Right lobe of liver (tissue), 6 donors: ENCODE results near the gene PTPRN2. TPM values are rescaled to one million over a fixed set of nuclear protein-coding genes. Genes with fewer than 3 reads are reported as not detected.
A peak's percentile ranks its signal among the peaks of the same experiment; 100 is the strongest.

Source experiments
- ATAC-seq, 4 donors: fragments of 200-7000 bp; cut with Tn5 transposase; one replicate each; pipeline ENCODE4 v1.9.1; 2020; ENCODE audit warnings: mild to moderate bottlenecking in 4 of 4, moderate library complexity in 4 of 4
- DNase-seq, 3 donors: peaks; one replicate each; pipeline ENCODE4 v3.0.0-alpha.2; 2020
- H3K27ac ChIP-seq, 3 donors: fragments of 200-600 bp; one replicate each; pipeline ENCODE4 v1.8.0; 2022
- H3K27me3 ChIP-seq, 2 donors: fragments of 200-600 bp; one replicate each; pipeline ENCODE4 v1.8.0; 2022
- H3K36me3 ChIP-seq, 4 donors: fragments of 200-600 bp; sonication (generic) in 1 of 4; one replicate each; pipeline versions ENCODE4 v1.5.1 to v1.8.0; 2017 to 2022; ENCODE audit warnings: control low read depth in 1 of 4
- H3K4me1 ChIP-seq, 4 donors: fragments of 200-600 bp; sonication (generic) in 1 of 4; one replicate each; pipeline versions ENCODE4 v1.5.1 to v1.8.0; 2017 to 2022; ENCODE audit warnings: control low read depth in 1 of 4
- H3K4me3 ChIP-seq, 3 donors: fragments of 200-600 bp; one replicate each; pipeline ENCODE4 v1.8.0; 2022
- H3K9me3 ChIP-seq, 4 donors: fragments of 200-600 bp; sonication (generic) in 1 of 4; one replicate each; pipeline versions ENCODE4 v1.5.1 to v1.8.0; 2017 to 2022; ENCODE audit warnings: control low read depth in 1 of 4
- POLR2A ChIP-seq: fragments of 450-650 bp; IDR thresholded peaks from one replicate; pipeline ENCODE4 v1.6.1; 2017; ENCODE audit warnings: antibody characterized with exemption, mild to moderate bottlenecking
- WGBS: methylation state at CpG from one replicate; pipeline ENCODE4 v1.1.6; 2018; ENCODE audit warnings: low coverage, low lambda C conversion rate; ENCODE audit not compliant: insufficient coverage; ENCODE audit errors: missing lambda C conversion rate; 5-methylcytosine and 5-hydroxymethylcytosine counted together
- intact Hi-C, 2 donors: fragments of 100-400 bp; cut with DNase I; formaldehyde crosslinking; loops; one replicate each; pipeline versions ENCODE4 v1.11.2 to v1.14.1; 2022
- total RNA-seq, 6 experiments: library from RNA; depleted of rRNA in 2 of 6; stranded (reverse); fragments of >200 nt in 2 of 6; fragmentation: NEBNext Ultra II Directional in 3 of 6; extraction: Animal tissue kit (Norgen Biotek cat#: 25700) in 3 of 6; gene quantifications; one replicate each; pipeline versions ENCODE4 v1.1.0 to v1.2.4, GENCODE V29; 2016 to 2023
- TF ChIP-seq, protein P1 (sequence below), 4 donors: fragments of 200-600 bp in 3 of 4; fragments of 450-650 bp in 1 of 4; IDR thresholded peaks; one replicate each; pipeline versions ENCODE4 v1.5.1 to v1.8.0; 2016 to 2022; ENCODE audit warnings: antibody characterized with exemption in 4 of 4, mild to moderate bottlenecking in 2 of 4
- donor health status: DM: no; HTN: yes; CAD: no.
- donor health status: DM: no; HTN: no; CAD: no.
- donor health status: DM: no; HTN: no; CAD: no.
- donor health status: DM: no; HTN: yes; CAD: no.
- donor health status: DM: no; HTN: yes; CAD: no.

Gene PTPRN2
- total RNA-seq, 6 experiments from 2014 or later, result 0.15 to 0.87 (median 0.67) TPM

DNA sequence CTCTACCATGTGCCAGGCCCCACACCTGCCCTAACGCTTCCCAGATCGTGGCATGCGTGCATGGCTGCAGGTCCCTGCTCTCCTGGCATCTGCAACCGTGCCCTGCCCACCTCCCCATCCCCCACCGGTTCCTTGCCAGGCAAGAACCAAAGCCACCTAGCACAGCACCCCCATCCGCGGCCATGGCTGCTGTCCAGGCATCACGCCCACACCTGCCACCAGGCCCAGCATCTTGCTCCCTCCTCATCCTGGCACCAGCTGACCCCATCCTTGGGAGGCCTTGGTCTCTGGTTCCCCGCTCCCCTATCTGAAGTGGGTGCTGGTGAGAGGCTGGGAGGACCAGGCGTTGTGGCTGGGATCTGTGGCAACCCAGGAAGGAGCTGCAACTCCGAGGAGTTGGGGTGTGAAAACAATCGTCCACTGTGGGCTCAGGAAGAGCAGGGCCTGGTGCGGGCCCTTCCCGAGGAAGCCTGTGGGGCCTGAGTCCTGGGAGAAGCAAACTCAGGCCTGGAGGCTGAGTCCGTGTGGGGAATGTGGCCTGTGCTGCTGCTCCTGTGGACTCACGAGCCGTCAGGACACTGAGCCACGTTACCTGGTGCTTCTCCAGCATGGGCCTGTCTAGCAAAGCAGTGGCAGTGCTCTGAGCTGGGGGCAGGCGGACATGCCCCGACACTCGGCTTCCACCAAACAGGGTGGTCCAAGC, 833.8 kb downstream of the PTPRN2 start:
- Histone ChIP-seq H3K9me3 (no peaks in the 10 kb centered on the region), H3K27me3 (no peaks in the 10 kb centered on the region), H3K36me3 (no peaks in the 10 kb centered on the region), H3K27ac (no peak overlapping the region), H3K4me3 (no peak overlapping the region), H3K4me1 (no peaks in the 10 kb centered on the region)
- DNase-seq (no peak), ATAC-seq (no peak)
- TF ChIP-seq POLR2A, result no peak
- TF ChIP-seq, protein P1, sequence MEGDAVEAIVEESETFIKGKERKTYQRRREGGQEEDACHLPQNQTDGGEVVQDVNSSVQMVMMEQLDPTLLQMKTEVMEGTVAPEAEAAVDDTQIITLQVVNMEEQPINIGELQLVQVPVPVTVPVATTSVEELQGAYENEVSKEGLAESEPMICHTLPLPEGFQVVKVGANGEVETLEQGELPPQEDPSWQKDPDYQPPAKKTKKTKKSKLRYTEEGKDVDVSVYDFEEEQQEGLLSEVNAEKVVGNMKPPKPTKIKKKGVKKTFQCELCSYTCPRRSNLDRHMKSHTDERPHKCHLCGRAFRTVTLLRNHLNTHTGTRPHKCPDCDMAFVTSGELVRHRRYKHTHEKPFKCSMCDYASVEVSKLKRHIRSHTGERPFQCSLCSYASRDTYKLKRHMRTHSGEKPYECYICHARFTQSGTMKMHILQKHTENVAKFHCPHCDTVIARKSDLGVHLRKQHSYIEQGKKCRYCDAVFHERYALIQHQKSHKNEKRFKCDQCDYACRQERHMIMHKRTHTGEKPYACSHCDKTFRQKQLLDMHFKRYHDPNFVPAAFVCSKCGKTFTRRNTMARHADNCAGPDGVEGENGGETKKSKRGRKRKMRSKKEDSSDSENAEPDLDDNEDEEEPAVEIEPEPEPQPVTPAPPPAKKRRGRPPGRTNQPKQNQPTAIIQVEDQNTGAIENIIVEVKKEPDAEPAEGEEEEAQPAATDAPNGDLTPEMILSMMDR (IDR thresholded peaks at IDR 0.05), result no peak
- WGBS, result 82% methylated on average over 12 of the region's 21 CpGs
- intact Hi-C loops, result no loop called here

DNA sequence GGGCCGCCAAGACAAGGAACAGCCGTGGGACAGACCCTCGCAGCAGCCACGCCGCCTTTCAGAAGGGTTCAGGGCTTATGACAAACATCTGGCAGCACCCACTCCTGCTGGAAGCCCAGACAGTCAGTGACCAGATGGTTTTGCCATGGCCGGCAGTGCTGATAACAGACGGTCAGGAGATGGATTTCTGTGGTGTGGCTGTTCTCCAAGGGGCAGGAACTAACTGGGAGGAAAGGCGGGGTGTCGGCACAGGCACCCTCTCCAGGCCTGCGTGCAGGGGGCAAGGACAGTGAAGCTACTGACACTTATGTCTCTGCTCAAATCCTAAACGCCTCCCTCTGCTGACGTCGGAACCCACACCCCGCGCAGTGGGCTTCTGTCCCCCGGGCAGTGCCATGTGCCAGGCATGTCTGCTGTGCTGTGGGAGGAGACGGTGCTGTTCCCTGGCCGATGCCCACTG, 834.8 kb downstream of the PTPRN2 start:
- TF ChIP-seq, protein P1 (IDR thresholded peaks at IDR 0.05), result no peak
- no peak for TF ChIP-seq POLR2A
- Histone ChIP-seq H3K4me3 (no peak overlapping the region), H3K9me3 (no peaks in the 10 kb centered on the region), H3K4me1 (no peaks in the 10 kb centered on the region), H3K27me3 (no peaks in the 10 kb centered on the region), H3K36me3 (no peaks in the 10 kb centered on the region), H3K27ac (no peak overlapping the region)
- no peak for ATAC-seq
- intact Hi-C loops, result no loop called here
- 44% methylated on average over 5 of the region's 18 CpGs for WGBS
- no peak for DNase-seq

DNA sequence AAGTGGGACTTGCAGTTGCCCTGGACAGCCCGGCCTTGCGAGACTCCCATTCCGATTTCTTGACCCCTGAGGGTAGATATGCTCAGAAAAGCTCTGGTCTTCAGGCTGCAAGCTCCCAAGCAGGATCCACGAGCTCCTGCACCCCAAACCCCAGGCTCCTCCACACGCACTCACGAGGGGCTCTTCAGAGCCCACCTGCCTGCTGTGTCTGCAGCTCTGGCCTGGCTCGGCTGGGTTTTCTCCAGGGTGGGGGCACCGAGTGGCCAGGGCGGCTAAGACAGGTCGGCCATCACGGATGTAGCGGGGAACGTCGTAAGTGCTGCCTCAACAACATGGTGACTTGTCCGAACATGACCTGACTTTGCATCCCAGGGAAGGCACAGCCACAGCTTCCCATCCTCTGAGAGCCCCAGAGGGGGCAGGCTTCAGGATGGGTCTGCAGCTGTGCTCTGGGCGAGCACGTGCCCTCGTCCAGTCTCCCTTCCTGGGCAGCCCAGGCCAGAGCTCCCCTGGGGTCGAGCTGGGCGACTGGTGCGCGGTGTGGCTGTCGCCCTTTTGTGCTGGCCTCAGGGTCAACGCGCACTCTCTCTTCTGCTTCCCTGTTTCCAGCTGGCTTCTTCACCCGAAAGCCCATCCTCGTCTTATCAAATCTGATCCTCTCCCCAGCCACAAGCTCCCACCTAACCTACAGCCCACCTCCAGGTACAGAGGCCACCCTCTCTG, 835.5 kb downstream of the PTPRN2 start:
- ATAC-seq (peak in 1 of 4 donors; percentile 20), DNase-seq (no peak)
- Histone ChIP-seq H3K36me3 (no peaks in the 10 kb centered on the region), H3K27ac (no peak overlapping the region), H3K27me3 (no peaks in the 10 kb centered on the region), H3K9me3 (no peaks in the 10 kb centered on the region), H3K4me3 (no peak overlapping the region), H3K4me1 (no peaks in the 10 kb centered on the region)
- no peak for TF ChIP-seq POLR2A
- TF ChIP-seq, protein P1 (IDR thresholded peaks at IDR 0.05), result no peak
- intact Hi-C loops, result no loop called here
- WGBS, result 78% methylated on average over 5 of the region's 27 CpGs

DNA sequence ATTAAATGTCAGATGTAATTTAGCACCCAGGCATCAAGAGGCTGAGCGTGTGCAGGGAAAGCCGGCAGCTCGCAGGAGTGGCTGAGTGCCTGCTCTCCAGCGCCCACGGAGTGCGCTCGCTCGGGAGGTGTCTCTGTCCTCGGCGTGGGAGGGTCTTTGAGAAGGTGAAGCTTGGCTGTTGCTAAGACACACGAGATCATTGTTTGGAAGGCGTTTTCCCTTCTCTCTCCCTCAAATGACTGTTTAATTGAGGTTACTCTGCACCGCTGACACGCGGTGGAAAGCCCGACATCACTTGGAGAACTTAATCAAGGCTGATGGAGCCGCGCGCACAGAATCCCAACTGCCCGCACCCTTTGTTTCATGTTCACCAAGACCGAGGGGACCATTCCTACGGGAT, 836.2 kb downstream of the PTPRN2 start:
- TF ChIP-seq, protein P1 (IDR thresholded peaks at IDR 0.05), result no peak
- TF ChIP-seq POLR2A, result no peak
- H3K27ac ChIP-seq, result no peak overlapping the region
- intact Hi-C loops, result no loop called here
- DNase-seq (no peak), ATAC-seq (no peak)
- H3K4me1 ChIP-seq, result no peaks in the 10 kb centered on the region
- no peaks in the 10 kb centered on the region for H3K27me3 ChIP-seq
- H3K9me3 ChIP-seq, result no peaks in the 10 kb centered on the region
- no peak overlapping the region for H3K4me3 ChIP-seq
- 85% methylated on average over 9 of the region's 22 CpGs for WGBS
- no peaks in the 10 kb centered on the region for H3K36me3 ChIP-seq
